MM.1S (cell line): ENCODE data around the gene ANO3.

Experiments
- CTCF ChIP-seq: fragments of 300-600 bp; sonication (generic); IDR thresholded peaks from 2 replicates; pipeline ENCODE4 v1.5.1; 2016; ENCODE audit warnings: antibody characterized with exemption, low read length, mixed read lengths
- EZH2 ChIP-seq: fragments of 300-600 bp; sonication (generic); optimal IDR thresholded peaks from 2 replicates; pipeline ENCODE3; 2017; ENCODE audit warnings: low read depth, mild to moderate bottlenecking, antibody characterized with exemption, low read length, mixed read lengths

GRCh38 chr11:26587073-26587472, 255.1 kb downstream of the ANO3 start:
- TF ChIP-seq CTCF (no peak), EZH2 (no peak)
